Stimulated activated CD4-positive, alpha-beta T cell treated with anti-CD3 and anti-CD28 coated beads, Interleukin-15, amount 100 ng/mL, for 24 hours (primary cell): ENCODE results near the gene TAF9.
"Not testable (repeated sequence)": the region's sequence is repeated elsewhere in the genome, so short reads cannot be mapped to it uniquely, and the experiment has no call there.

Experiments
- DNase-seq: peaks from one replicate; pipeline ENCODE4 v3.0.0-alpha.2; 2020

The TAF9 gene

DNA sequence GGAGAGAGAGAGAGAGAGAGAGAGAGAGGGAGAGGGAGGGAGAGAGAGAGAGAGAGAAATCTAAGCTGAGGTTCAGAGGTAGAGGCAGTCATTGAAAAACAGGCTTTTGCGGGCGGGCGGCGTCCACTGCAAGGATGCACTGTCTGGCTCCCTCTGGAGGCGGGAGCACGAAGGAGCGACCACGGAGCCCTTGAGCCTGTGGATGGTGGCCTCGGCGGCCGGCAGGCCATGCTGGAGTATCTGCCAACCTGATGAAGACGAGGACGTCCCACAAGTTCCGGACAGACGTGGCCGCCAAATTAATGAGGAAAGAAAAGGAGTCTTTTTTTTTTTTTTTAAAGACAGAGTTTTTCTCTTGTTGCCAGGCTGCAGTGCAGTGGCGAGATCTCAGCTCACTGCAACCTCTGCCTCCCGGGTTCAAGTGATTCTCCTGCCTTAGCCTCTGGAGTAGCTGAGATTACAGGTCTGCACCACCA, 34.5 kb downstream of the TAF9 start:
- peak; percentile 84 for DNase-seq

DNA sequence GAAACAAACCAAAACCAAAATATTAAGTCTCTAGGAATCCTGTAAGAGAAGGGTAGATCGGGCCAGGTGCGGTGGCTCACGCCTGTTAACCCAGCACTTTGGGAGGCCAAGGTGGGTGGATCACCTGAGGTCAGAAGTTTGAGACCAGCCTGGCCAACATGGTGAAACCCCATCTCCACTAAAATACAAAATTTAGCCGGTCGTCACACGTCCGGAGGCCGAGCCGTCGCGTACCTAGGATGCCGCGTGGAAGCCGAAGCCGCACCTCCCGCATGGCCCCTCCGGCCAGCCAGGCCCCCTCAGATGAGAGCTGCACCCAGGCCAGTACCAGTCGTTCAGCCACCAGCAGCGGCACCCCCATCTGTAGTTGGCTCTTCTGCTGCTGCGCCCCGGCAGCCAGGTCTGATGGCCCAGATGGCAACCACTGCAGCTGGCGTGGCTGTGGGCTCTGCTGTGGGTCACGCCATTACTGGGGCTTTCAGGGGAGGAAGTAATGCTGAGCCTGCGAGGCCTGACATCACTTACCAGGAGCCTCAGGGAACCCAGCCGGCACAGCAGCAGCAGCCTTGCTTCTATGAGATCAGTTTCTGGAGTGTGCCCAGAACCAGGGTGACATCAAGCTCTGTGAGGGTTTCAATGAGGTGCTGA, 35.5 kb downstream of the TAF9 start:
- DNase-seq: not testable (repeated sequence)

DNA sequence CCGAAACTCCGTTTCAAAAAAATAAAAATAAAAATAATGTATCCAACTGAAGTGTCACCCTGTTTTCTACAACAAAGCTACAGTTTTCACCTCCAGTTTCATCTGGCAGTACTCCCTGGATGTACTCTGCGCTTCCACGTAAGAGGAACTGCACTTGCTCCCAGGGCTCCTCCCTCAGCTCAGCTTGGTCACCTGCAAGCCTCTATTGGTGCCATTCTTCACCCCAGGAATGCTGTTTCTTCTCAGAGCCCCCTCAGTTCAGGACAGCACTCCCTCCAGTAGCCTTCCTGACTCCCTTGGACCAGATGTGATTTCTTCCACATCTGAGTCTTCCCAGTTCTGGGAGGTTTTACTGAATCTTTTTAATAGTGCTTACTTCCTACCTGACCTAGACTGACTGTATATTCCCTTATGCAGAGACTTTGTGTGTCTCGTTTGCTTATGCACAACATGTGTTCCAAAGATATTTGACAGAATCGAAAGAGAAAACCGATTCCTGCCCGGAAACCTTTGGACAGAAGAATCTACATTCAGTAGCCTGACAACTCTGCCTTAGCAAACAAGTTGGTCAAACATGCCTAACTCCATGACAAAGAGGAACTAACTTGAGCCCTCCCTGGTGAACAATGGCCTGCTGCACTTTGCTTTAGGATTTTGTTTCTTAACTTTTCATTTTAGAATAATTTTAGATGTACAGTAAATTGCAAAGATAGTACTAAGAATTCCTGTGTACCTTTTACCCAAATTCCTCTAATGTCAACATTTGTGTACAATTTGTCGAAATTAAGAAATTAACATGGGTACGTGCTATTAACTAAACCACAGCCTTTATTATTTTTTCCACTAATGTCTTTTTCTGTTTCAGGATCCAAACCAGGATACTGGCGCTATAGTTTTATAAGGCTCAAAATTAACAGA, 37.5 kb downstream of the TAF9 start:
- no peak for DNase-seq

DNA sequence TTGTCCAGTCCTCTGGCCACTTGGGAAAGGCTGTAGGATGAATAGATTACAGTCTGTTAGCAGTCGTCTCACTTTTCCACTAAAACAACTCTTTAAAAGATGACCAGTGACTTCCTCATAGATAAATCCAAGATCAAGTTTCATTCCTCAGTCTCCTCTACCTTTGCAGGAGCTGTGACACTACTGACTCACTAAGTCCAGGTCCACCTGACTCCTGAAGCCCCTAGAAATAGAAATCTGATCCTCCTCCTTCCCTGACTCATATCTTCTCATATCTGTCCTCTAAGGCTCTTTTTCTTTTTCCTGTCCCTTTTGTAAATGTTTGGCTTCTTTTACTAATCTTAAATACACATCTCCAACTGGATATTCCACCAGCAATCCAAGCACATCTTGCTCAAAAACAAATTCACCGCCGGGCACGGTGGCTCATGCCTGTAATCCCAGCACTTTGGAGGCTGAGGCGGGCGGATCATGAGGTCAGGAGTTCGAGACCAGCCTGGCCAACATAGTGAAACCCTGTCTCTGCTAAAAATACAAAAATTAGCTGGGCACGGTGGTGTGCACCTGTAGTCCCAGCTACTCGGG, 39.3 kb downstream of the TAF9 start:
- no peak for DNase-seq

DNA sequence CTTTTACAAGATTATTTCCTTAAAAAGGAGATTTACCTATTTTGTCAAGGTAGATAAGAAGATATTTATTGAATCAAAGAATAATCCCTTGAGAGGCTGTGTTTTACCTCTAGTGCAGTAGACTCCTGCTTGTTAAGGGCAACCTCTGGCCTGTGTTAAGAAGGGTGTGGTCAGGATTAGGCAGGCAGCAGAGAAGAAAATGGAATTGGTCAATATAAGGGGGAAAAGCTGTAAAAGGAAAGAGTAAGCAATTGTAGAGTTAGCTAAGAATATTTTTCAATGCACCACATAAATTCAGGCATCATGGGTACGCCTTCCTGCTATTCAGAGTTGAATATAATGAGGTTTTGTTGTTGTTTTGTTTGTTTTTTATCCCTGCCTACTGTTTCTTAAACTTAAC, 43.0 kb downstream of the TAF9 start:
- DNase-seq: no peak

DNA sequence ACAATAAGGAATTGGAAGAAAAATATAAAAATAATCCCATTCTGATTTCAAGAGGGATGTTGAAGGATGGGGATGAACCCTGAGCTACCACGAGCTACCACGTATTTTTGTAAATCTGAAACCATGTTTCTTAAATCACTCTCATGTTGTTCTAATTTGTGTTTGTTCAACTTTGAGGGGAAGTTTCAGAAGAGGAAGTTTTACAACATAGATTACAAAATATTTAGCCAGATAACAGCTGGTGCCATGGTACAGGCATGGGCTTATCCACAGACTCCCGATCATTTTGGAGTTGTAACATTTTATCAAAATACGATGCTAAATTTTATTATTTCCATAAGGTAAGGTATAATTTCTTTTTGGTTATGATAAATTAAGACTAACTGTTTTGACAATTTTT, 51.9 kb downstream of the TAF9 start:
- DNase-seq: no peak

DNA sequence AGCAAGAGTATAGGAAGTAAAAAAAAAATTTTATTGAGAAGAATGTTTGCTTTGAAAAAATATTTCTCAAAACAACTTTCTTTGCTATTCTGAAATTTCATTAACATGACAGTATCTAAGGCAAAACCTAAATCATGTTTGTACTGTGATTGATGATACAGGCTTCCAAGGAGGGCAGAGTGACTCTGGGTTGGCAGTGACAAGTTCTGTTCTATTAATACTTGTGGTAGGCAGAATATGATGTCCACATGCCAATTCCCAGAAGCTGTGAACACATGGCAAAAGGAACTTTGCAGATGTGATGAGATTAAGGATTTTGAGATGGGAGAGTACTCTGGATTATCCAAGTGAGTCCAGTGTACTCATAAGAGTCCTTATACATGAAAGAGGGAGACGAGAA, 53.3 kb downstream of the TAF9 start:
- no peak for DNase-seq
